Activated naive CD4-positive, alpha-beta T cell treated with anti-CD3 and anti-CD28 coated beads, Interleukin-2, amount 50 U/mL, for 24 hours (primary cell): ENCODE data around the gene BNC2.

Experiments
- H3K27ac Mint-ChIP-seq: one replicate; pipeline ENCODE4 v1.8.0; 2021; ENCODE audit warnings: mild to moderate bottlenecking, mixed read lengths
- H3K27me3 Mint-ChIP-seq: one replicate; pipeline ENCODE4 v1.8.0; 2021; ENCODE audit warnings: mixed read lengths
- H3K36me3 Mint-ChIP-seq: one replicate; pipeline ENCODE4 v1.8.0; 2021; ENCODE audit warnings: mixed read lengths
- H3K4me1 Mint-ChIP-seq: one replicate; pipeline ENCODE4 v1.8.0; 2021; ENCODE audit warnings: mixed read lengths
- H3K4me3 Mint-ChIP-seq: one replicate; pipeline ENCODE4 v1.8.0; 2021; ENCODE audit warnings: mild to moderate bottlenecking, mixed read lengths
- H3K9me3 Mint-ChIP-seq: one replicate; pipeline ENCODE4 v1.8.0; 2021; ENCODE audit warnings: mixed read lengths

Gene BNC2

DNA sequence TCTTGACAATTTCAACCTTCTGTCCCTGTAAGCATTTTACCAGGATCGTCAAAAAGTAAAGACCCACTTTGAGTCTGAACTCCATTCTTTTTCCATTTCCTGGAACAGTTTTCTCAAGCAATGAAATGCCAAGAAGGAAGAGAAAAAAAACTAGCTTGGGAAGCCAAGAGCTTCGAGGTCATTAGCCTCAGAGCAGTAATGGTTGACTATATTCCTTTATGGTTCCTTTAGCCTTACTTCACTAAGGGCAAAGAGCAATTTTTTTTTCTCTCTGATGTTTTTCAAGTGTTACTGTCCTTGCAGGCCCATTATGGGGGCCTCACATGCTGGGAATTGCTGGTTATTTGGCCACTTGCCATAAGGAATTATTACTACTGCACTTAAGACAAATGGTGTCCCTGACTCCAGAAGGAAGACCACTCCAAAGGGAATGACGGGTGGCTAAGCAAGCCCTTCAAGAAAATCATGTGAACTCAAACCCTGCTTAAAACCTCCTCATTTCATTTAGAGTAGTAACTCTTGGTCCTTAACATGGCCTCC, 37.1 kb downstream of the BNC2 start:
- H3K27me3 Mint-ChIP-seq: peaks cover 4% of the 10 kb centered on the region
- H3K36me3 Mint-ChIP-seq: no peaks in the 10 kb centered on the region
- no peak overlapping the region for H3K4me3 Mint-ChIP-seq
- H3K9me3 Mint-ChIP-seq: no peaks in the 10 kb centered on the region
- no peaks in the 10 kb centered on the region for H3K4me1 Mint-ChIP-seq
- H3K27ac Mint-ChIP-seq: no peak overlapping the region

DNA sequence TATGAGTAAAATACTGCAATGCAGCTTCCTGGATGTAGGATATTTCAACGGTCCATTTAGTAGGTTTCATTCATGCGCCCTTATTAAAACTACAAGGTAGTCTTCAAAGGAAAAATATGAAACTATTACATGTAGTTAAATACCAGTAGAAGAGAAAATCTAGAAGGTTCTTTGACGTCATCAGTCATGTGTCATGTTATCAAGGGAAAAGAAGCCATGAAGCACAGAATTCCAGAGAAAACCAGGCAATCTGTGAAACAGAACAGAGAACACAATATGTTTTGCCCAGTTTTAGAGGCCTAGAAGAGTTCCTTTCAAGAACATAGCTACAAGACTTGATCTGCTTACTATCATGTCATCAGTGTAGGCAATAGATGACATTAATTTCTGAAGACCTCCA, 38.4 kb downstream of the BNC2 start:
- Mint-ChIP-seq H3K4me3 (no peak overlapping the region), H3K36me3 (no peaks in the 10 kb centered on the region), H3K27me3 (peaks cover 6% of the 10 kb centered on the region), H3K9me3 (no peaks in the 10 kb centered on the region), H3K4me1 (no peaks in the 10 kb centered on the region), H3K27ac (no peak overlapping the region)

DNA sequence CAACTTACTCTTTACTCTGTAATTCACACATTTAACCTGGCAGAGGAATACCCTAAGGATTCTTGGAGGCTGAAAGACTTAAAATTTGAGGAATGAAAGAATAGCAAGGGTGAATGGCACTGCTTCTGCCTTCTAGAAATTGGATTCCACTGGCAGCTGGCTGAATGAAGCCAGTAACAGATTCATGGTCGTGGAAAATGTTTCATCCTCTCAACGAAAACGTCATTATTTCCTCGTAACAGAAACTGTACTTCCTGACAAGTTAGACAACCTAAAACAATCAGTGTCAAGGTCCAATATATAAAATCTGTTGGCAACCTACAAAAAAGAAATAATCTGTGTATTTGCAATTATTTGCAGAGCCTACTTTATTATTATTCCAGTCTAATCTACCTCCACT, 39.7 kb downstream of the BNC2 start:
- no peaks in the 10 kb centered on the region for H3K9me3 Mint-ChIP-seq
- H3K27ac Mint-ChIP-seq: no peak overlapping the region
- no peaks in the 10 kb centered on the region for H3K36me3 Mint-ChIP-seq
- no peaks in the 10 kb centered on the region for H3K4me1 Mint-ChIP-seq
- H3K27me3 Mint-ChIP-seq: peaks cover 6% of the 10 kb centered on the region
- no peak overlapping the region for H3K4me3 Mint-ChIP-seq

DNA sequence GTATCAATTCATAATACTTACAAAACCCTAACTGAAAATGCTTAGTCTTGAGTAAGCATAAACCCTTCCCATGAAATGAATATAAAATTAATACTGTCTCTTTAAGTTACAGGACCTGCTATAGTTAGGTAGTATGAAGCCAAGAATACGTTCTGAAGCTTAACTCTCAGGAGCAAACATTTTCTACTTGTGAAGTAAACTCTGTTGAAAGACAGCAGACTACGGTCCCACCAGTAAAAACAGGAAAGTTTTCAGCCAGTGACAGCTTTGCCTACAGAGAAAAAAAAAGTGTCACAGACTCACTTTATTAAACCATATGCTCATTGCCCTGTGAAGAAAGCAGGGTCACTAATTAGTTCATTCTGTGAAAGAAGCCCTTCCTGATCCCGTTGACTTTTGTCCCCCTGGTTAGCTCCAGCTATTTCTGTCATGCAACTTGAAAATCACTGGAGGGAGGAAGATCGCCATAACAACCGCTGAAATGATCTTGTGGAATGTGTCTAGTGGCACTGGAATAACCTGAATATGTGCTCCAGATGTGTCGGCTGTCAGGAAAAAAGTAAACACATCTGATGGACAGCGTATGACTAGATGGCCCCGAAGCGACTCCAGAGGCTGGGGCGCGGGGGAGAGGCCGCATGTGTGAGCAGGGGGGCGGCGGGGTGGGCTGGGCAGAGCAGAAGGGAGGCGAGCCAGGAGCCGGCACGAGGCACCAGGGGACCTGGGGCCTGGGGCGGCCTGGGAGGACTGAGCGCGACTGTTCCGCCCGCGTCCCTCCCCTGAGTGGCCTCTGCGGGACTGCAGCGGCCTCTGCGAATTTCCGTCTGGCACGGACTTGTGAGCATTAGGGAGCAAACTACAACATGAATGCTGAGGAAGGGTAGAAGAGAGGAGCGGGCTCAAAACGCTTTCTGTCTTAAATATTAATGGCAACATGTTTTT, 41.9 kb downstream of the BNC2 start:
- no peaks in the 10 kb centered on the region for H3K36me3 Mint-ChIP-seq
- H3K27ac Mint-ChIP-seq: no peak overlapping the region
- H3K9me3 Mint-ChIP-seq: no peaks in the 10 kb centered on the region

DNA sequence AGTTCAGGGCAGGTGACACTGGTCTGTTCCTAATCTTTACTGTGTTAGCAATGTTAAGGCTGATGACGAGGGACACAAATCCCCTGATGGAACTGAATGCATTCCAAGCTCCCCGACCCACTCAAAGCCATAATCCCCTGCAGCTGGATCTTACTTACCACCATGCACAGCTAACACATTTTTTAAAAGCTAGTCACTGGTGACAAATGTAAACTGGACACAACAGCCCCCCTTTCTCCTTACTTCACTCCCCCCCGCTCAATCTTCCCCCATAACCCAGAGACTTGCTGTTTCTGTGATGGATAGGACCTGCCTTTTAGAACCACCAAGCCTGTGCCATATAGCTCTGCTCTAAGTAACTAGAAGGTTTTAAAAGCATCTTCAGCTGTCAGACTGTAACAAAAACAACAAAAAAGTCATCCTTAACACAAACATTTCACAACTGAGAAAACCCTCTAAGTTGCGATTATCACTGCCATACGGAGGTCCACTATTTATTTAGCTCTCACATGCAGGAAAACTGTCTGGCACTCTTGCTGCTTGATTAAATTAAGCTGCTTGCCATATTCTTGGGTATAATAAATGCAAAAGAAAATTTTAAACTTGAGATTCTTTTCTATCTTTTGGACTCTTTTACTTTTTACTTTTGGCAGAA, 44.4 kb downstream of the BNC2 start:
- Mint-ChIP-seq H3K27me3 (peaks cover 6% of the 10 kb centered on the region), H3K36me3 (no peaks in the 10 kb centered on the region), H3K27ac (no peak overlapping the region), H3K9me3 (no peaks in the 10 kb centered on the region), H3K4me3 (no peak overlapping the region), H3K4me1 (no peaks in the 10 kb centered on the region)

More for the DNA sequence above, 41.9 kb downstream of the BNC2 start:
- H3K4me1 Mint-ChIP-seq: no peaks in the 10 kb centered on the region
- H3K27me3 Mint-ChIP-seq: peaks cover 6% of the 10 kb centered on the region
- no peak overlapping the region for H3K4me3 Mint-ChIP-seq

DNA sequence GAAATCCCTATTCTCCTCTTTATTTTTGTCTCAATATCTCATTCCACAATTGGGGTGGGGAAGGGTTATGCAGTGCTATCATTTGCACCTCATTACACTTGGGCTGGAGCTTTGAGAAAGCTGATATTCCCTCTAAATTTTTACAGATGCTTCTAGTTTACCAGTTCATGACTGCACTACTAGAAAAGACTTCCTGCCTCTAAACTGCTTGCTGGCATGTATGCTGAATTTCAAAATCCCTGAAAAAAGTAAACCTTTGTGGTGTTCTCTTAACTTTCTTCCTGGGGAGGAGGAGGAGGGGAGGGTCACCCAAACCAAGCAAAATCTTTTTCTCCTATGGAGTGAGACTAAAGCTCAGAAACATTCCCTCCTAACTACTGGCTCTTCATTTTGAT, 45.1 kb downstream of the BNC2 start:
- Mint-ChIP-seq H3K4me3 (no peak overlapping the region), H3K4me1 (no peaks in the 10 kb centered on the region), H3K27ac (no peak overlapping the region), H3K36me3 (no peaks in the 10 kb centered on the region), H3K27me3 (peaks cover 6% of the 10 kb centered on the region), H3K9me3 (no peaks in the 10 kb centered on the region)

DNA sequence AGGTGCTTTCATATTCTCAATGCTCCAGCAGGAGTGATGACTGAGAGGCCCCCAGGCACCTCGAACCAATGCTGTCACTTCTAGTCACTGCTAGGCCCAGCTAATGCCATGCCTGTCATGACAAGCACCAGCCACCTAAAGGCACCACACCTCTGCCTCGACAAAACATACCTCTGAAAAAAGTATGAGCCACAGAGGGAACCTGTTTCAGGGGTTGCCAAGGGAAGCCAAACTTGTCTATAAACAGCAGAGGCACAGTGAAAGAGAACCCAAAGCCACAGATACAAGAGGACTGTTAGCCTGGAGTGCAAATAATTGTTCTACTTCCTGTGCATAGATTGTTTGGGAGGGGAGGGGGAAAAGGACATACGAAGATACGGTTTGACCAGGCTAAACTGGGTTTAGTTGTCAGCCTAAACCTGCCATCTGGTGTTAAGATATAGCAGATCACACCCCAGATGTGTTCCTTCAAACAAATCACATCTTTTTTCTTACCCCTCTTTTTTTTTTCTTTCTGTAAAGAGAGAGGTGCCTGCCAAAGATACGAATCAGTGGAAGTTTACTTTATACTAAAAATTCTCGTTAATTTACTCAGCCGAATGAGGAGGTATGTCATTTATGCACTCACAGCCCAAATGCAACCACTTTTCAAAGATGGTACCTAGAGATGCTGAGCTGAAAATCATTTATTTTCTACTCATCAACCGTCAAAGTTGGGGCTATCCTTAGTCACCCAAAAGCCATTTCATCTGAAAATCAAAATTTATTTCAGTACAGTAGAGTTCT, 45.7 kb downstream of the BNC2 start:
- no peak overlapping the region for H3K27ac Mint-ChIP-seq
- H3K36me3 Mint-ChIP-seq: no peaks in the 10 kb centered on the region
- no peaks in the 10 kb centered on the region for H3K4me1 Mint-ChIP-seq
- H3K27me3 Mint-ChIP-seq: peaks cover 6% of the 10 kb centered on the region
- no peak overlapping the region for H3K4me3 Mint-ChIP-seq
- H3K9me3 Mint-ChIP-seq: no peaks in the 10 kb centered on the region

DNA sequence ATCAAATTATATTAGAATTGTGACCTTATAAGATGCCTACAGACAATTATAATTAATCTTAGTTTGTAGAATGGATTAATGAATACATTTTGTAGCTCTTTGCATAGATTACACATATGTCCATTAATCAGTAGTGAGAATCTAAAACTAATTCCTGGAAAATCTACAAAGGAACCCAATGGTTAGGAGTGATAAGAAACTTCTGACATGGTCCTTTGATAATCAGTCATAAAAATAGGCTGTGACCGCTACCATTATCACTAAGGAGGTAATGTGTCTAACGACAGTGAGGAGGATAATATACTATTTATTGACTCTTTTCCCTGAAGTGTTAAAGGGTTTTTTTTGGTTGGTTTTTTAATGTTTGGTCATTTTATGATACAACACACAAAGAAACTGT, 46.6 kb downstream of the BNC2 start:
- H3K27ac Mint-ChIP-seq: no peak overlapping the region

DNA sequence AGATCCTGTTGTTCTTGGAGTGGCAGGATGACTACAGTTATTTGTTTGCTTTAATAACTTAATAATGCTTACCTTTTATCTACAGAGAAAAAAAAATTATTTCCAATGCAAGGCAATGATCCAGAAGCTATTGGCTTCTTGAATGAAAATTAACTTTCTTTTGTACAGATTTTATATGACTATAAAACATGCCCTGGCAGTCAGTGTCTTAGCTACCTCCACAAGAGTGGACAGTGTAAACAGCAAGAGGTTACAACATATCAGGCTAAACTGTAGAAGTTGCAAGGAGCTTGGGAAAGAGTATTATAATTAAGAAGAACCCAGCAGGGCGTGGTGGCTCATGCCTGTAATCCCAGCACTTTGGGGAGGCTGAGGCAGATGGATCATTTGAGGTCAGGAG, 49.1 kb downstream of the BNC2 start:
- Mint-ChIP-seq H3K27me3 (no peaks in the 10 kb centered on the region), H3K27ac (no peak overlapping the region), H3K4me3 (no peak overlapping the region), H3K9me3 (no peaks in the 10 kb centered on the region), H3K36me3 (no peaks in the 10 kb centered on the region), H3K4me1 (no peaks in the 10 kb centered on the region)

More for the DNA sequence above, 46.6 kb downstream of the BNC2 start:
- H3K27me3 Mint-ChIP-seq: peaks cover 4% of the 10 kb centered on the region
- no peaks in the 10 kb centered on the region for H3K9me3 Mint-ChIP-seq
- H3K4me3 Mint-ChIP-seq: no peak overlapping the region
- H3K4me1 Mint-ChIP-seq: no peaks in the 10 kb centered on the region
- no peaks in the 10 kb centered on the region for H3K36me3 Mint-ChIP-seq

DNA sequence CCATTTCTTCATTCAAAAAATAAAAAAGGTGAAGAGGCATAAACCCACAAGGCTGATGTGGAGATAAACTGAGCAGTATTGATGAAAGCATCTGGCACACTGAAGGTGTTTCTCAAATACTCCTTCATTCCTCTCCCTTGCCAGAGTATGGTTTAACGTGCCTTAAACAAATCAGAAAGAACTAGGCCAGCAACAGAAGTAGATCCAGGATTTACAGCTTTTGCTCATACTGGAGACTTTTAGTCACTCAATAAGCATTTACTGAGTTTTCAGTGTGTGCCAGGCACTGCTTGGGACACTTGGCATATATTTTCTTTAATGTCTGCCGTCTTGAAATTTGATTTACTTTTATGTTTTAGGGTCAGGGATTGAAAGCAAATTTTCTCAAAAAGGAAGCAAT, 53.0 kb downstream of the BNC2 start:
- H3K4me3 Mint-ChIP-seq: no peak overlapping the region
- H3K36me3 Mint-ChIP-seq: no peaks in the 10 kb centered on the region
- H3K4me1 Mint-ChIP-seq: no peaks in the 10 kb centered on the region
- H3K27ac Mint-ChIP-seq: no peak overlapping the region
- H3K27me3 Mint-ChIP-seq: no peaks in the 10 kb centered on the region
- no peaks in the 10 kb centered on the region for H3K9me3 Mint-ChIP-seq

DNA sequence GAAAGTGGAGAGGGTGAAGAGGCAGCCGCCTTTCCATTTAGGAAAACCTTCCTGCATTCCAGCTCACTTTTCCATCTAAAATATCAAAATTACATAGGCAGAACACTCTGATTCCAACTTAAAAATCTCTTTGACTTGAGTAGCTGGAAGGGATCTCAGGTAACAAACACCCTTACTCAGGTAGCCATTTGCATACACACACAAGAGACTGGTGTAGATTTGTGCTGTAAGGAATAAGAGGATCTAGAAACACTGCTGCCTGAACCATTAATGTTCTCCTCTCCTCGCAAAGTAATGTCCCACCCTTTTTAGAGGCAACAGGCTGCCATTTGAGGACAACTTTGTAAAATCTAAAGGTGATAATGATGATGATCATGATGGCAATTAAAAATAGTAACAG, 53.5 kb downstream of the BNC2 start:
- Mint-ChIP-seq H3K27me3 (no peaks in the 10 kb centered on the region), H3K9me3 (no peaks in the 10 kb centered on the region), H3K27ac (no peak overlapping the region), H3K4me3 (no peak overlapping the region), H3K4me1 (no peaks in the 10 kb centered on the region), H3K36me3 (no peaks in the 10 kb centered on the region)

DNA sequence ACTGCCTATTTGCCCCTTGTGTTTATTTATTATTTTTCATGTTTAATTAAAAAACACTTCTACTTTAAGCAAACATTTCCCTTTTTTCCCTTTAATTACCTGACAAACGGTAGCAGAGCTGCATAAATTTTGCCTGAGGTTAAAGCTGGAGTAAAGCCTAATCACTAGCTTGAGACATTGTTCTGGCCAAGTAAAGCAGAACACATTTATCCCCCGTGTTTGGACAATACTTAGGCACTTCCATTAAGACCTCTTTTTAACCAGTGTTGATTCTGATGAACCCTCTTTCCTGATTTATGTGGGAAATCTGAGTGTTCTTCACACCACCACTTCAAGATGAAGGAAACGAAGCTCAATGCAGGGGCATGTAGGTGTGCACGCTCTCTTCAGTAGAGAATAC, 54.5 kb downstream of the BNC2 start:
- Mint-ChIP-seq H3K27ac (no peak overlapping the region), H3K9me3 (no peaks in the 10 kb centered on the region), H3K36me3 (no peaks in the 10 kb centered on the region), H3K4me3 (no peak overlapping the region), H3K4me1 (no peaks in the 10 kb centered on the region), H3K27me3 (no peaks in the 10 kb centered on the region)

DNA sequence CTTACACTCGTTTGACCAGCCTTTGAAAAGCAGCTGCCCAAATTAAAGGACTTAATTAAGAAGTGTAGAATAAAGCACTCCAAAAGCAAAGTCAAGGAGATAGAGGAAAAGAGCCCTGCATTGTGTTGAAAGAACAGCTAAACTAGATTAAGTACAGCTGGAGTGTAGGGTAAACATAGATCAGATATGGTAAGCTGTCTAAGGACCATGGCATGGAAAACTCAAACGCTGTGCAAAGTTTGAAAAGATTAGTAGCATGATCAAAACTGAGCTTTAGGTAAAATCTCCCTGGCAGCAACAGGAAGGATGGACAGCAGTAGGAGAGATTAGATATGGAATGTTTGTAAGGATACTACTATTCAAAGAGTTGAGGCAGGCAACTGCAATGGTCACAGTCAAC, 55.4 kb downstream of the BNC2 start:
- H3K9me3 Mint-ChIP-seq: no peaks in the 10 kb centered on the region
- H3K27ac Mint-ChIP-seq: no peak overlapping the region
- no peaks in the 10 kb centered on the region for H3K27me3 Mint-ChIP-seq
- H3K4me1 Mint-ChIP-seq: no peaks in the 10 kb centered on the region
- no peak overlapping the region for H3K4me3 Mint-ChIP-seq
- no peaks in the 10 kb centered on the region for H3K36me3 Mint-ChIP-seq

DNA sequence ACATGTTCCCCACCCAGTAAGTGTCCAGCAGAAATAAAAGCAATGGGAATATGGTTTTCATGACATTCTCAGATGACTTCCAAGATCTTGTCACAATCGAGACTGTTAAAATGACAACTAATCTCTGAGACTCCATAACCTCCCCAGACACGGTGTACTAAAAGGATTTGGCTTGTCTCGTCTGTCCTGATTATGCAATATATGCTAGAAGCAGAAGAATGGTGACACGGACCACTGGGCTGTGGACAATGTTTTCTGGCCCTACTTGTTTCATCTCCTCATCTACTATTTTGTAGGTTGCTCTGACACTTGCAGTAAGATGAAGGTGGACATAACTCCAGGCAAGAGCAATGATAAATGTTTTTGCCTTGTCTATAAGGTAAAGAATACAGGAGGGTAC, 56.6 kb downstream of the BNC2 start:
- Mint-ChIP-seq H3K36me3 (no peaks in the 10 kb centered on the region), H3K9me3 (no peaks in the 10 kb centered on the region), H3K4me1 (no peaks in the 10 kb centered on the region), H3K27ac (no peak overlapping the region), H3K4me3 (no peak overlapping the region), H3K27me3 (no peaks in the 10 kb centered on the region)

DNA sequence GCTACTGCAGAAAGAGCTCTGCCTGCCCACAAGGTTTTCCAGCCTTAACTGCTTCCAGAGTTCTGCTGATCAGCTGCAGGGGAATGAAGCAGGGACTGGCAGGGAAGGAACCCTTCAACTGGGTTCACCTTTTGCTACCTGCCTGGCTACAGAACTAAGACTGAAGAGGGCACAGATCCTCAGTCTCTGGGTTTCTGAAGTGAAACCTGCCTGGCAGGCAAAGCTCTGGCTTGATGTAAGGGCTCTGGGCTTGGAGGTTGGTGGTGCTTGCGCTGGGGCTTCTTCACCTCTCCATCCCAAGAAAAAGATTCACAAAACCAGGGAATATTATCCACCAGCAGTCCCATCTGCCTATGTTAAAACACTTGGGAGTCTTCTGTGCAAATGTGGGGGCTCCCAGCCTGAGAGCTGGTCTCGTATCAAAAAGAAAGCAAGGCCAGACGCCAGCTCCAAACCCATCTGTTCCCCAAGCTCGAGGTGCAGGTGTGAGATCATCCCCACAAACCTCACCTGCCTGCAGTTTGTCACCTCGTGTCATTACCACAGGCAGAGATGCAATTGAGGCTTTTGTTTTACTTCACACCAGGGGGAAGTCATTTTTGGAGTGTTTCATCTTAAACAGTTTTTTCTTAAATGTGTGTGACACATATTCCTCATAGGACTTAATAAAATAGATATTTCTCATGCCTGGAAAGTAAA, 58.3 kb downstream of the BNC2 start:
- H3K4me3 Mint-ChIP-seq: no peak overlapping the region

More for the DNA sequence above, 58.3 kb downstream of the BNC2 start:
- Mint-ChIP-seq H3K27me3 (no peaks in the 10 kb centered on the region), H3K27ac (no peak overlapping the region), H3K9me3 (no peaks in the 10 kb centered on the region), H3K4me1 (no peaks in the 10 kb centered on the region), H3K36me3 (no peaks in the 10 kb centered on the region)
